DND-41 (cell line): Measurements from ENCODE around the gene DALRD3.
A peak's percentile ranks its signal among the peaks of the same experiment; 100 is the strongest.

Source experiments
- ATAC-seq: fragments of 200-7000 bp; cut with Tn5 transposase; 3 replicates; pipeline ENCODE4 v1.9.1; 2021; ENCODE audit warnings: low read depth; ENCODE audit not compliant: insufficient read depth
- DNase-seq: peaks from one replicate; pipeline ENCODE4 v3.0.0-alpha.2; 2020
- H2AFZ ChIP-seq: 2 replicates; pipeline ENCODE4 v1.6.0; 2012; ENCODE audit warnings: low read depth, low read length
- H3K27ac ChIP-seq: 2 replicates; pipeline ENCODE4 v1.5.1; 2012; ENCODE audit warnings: low read length, inconsistent platforms
- H3K27me3 ChIP-seq: fragments of 200-600 bp; sonication (generic); 2 replicates; pipeline ENCODE4 v1.6.0; 2012; ENCODE audit warnings: low read length, mild to moderate bottlenecking, inconsistent platforms; ENCODE audit not compliant: insufficient read depth, poor library complexity
- H3K36me3 ChIP-seq: 2 replicates; pipeline ENCODE4 v1.5.1; 2012; ENCODE audit warnings: low read length, inconsistent platforms; ENCODE audit not compliant: insufficient read depth
- H3K4me1 ChIP-seq: 2 replicates; pipeline ENCODE4 v1.5.1; 2012; ENCODE audit warnings: mild to moderate bottlenecking, low read length; ENCODE audit not compliant: insufficient read depth
- H3K4me2 ChIP-seq: 2 replicates; pipeline ENCODE4 v1.6.0; 2012; ENCODE audit warnings: mild to moderate bottlenecking, moderate library complexity, low read length, inconsistent platforms; ENCODE audit not compliant: insufficient read depth
- H3K4me3 ChIP-seq, 2 experiments: fragments of 200-600 bp in 1 of 2; shearing (Covaris generic) in 1 of 2; 2 replicates each; pipeline ENCODE4 v1.5.1; 2012 to 2016; ENCODE audit warnings: inconsistent platforms in 2 of 2, low read length in 2 of 2, mild to moderate bottlenecking in 2 of 2, low read depth in 1 of 2, moderate library complexity in 1 of 2
- H3K79me2 ChIP-seq: 2 replicates; pipeline ENCODE4 v1.6.0; 2012; ENCODE audit warnings: low read length, inconsistent platforms; ENCODE audit not compliant: insufficient read depth
- H3K9ac ChIP-seq: 2 replicates; pipeline ENCODE4 v1.6.0; 2012; ENCODE audit warnings: low read depth, mild to moderate bottlenecking, inconsistent platforms, low read length, moderate library complexity
- H3K9me3 ChIP-seq: 2 replicates; pipeline ENCODE4 v1.5.1; 2012; ENCODE audit warnings: low read length, moderate library complexity, mild to moderate bottlenecking, inconsistent platforms; ENCODE audit not compliant: insufficient read depth, severe bottlenecking
- H4K20me1 ChIP-seq: 2 replicates; pipeline ENCODE4 v1.6.0; 2012; ENCODE audit warnings: low read length; ENCODE audit not compliant: insufficient read depth
- CTCF ChIP-seq: IDR thresholded peaks from 2 replicates; pipeline ENCODE4 v1.5.1; 2012; ENCODE audit warnings: borderline replicate concordance, low read length, moderate library complexity, mild to moderate bottlenecking; ENCODE audit not compliant: poor library complexity, severe bottlenecking; ENCODE audit errors: extremely low read depth
- EZH2 ChIP-seq: IDR thresholded peaks from 3 replicates; pipeline ENCODE4 v1.6.1; 2012; ENCODE audit warnings: borderline replicate concordance, low read depth, mild to moderate bottlenecking, moderate library complexity, low read length, inconsistent platforms; ENCODE audit not compliant: severe bottlenecking

The DALRD3 gene

GRCh38 chr3:49017229-49017970, 980 bp downstream of the DALRD3 start:
- Histone ChIP-seq H3K4me1 (peaks cover 38% of the 10 kb centered on the region), H2AFZ (peak overlapping the region; percentile 73; the same call in 1 of the 2 replicates), H3K4me2 (peak overlapping the region; percentile 95), H3K9ac (peak overlapping the region; percentile 64), H3K4me3 (peak overlapping the region; percentile 56 to 94; a peak in 3 of 4 replicates), H4K20me1 (peaks cover 53% of the 10 kb centered on the region), H3K9me3 (no peaks in the 10 kb centered on the region), H3K27ac (no peak overlapping the region), H3K79me2 (peaks cover 41% of the 10 kb centered on the region), H3K27me3 (no peaks in the 10 kb centered on the region), H3K36me3 (peaks cover 48% of the 10 kb centered on the region)
- ATAC-seq (no peak), DNase-seq (no peak)
- TF ChIP-seq CTCF (no peak), EZH2 (no peak)

- ATAC-seq: no peak
- Histone ChIP-seq H4K20me1 (peaks cover 59% of the 10 kb centered on the region), H3K9me3 (no peaks in the 10 kb centered on the region), H3K27me3 (no peaks in the 10 kb centered on the region), H3K4me1 (peaks cover 37% of the 10 kb centered on the region), H3K79me2 (peaks cover 44% of the 10 kb centered on the region), H3K27ac (no peak overlapping the region), H2AFZ (no peak overlapping the region), H3K36me3 (peaks cover 52% of the 10 kb centered on the region), H3K9ac (no peak overlapping the region), H3K4me3 (peak overlapping the region in 1 of 2 experiments; percentile 94; a peak in 1 of 4 replicates), H3K4me2 (peak overlapping the region; percentile 95; the same call in 1 of the 2 replicates)
- TF ChIP-seq CTCF: no peak
- no peak for TF ChIP-seq EZH2
- no peak for DNase-seq
These were observed 1.8 kb downstream of the DALRD3 start for GRCh38 chr3:49016414-49017228.

GRCh38 chr3:49015765-49016164, 2.6 kb downstream of the DALRD3 start:
- no peak overlapping the region for H3K4me3 ChIP-seq
- no peak overlapping the region for H3K9ac ChIP-seq
- no peaks in the 10 kb centered on the region for H3K9me3 ChIP-seq
- ATAC-seq: no peak
- H3K36me3 ChIP-seq: peaks cover 58% of the 10 kb centered on the region
- no peak overlapping the region for H3K27ac ChIP-seq
- no peaks in the 10 kb centered on the region for H3K27me3 ChIP-seq
- peaks cover 68% of the 10 kb centered on the region for H4K20me1 ChIP-seq
- H3K79me2 ChIP-seq: peaks cover 47% of the 10 kb centered on the region
- no peak for TF ChIP-seq CTCF
- no peak for TF ChIP-seq EZH2
- no peak overlapping the region for H2AFZ ChIP-seq
- no peak overlapping the region for H3K4me2 ChIP-seq
- peaks cover 37% of the 10 kb centered on the region for H3K4me1 ChIP-seq
- no peak for DNase-seq
